ENCODE data around the gene MOG. TPM values are rescaled to one million over a fixed set of nuclear protein-coding genes. Genes with fewer than 3 reads are reported as not detected.
"Not testable (repeated sequence)": the region's sequence is repeated elsewhere in the genome, so short reads cannot be mapped to it uniquely, and the experiment has no call there.

The MOG gene
- polyA plus RNA-seq, 3 donors: not detected

DNA sequence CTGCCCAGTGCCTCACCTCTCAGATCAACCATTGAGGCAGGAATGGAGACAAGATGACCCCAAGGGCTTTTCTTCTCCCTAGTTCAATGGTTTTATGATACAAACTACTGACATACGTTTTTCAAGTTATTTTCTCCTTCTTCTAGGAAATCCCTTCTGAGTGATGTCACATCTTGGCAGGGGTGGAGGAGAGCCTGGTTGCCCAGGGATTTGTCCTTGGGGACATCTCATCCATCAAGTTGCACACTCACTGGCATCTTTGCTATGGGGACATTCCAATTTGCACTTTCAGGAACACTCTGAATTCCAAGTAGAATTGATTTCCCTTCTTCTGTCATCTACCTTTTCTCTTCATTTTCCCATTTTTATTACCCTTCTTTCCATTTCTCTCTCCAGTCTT is 14.1 kb downstream of the MOG start:
- H3K27ac ChIP-seq (ENCODE audit: low read depth in 1 of 2, low read length in 2 of 2): no peak overlapping the region
- no peaks in the 10 kb centered on the region for H3K27me3 ChIP-seq (ENCODE audit: control insufficient read depth in 2 of 2, insufficient read depth in 2 of 2, low read length in 2 of 2)
- no peaks in the 10 kb centered on the region for H3K9me3 ChIP-seq (replicated peaks in 1 of 2; ENCODE audit: control insufficient read depth in 1 of 2, insufficient read depth in 1 of 2, low read length in 2 of 2)
- no peak for DNase-seq
- WGBS (ENCODE audit: insufficient coverage): no CpG with 5 or more reads among the region's 1 CpG
- Mint-ChIP-seq H3K27me3 (ENCODE audit: low read depth in 3 of 3) (peaks cover 1 to 23% (median 10%) of the 10 kb centered on the region in 3 donors), H3K27ac (no peak overlapping the region), H3K4me3 (no peak overlapping the region), H3K36me3 (no peaks in the 10 kb centered on the region), H3K4me1 (peaks cover 4% of the 10 kb centered on the region), H3K9me3 (peaks cover 0 to 1% (median 0%) of the 10 kb centered on the region in 7 donors)
- no peak overlapping the region for H2AFZ ChIP-seq (ENCODE audit: insufficient read depth, low read depth, low read length, poor library complexity, severe bottlenecking)
- H3K4me1 ChIP-seq (ENCODE audit: control insufficient read depth in 1 of 2, insufficient read depth in 2 of 2, low read length in 2 of 2): no peaks in the 10 kb centered on the region
- intact Hi-C loops (cut with micrococcal nuclease): no loop called here
- no peaks in the 10 kb centered on the region for H3K79me2 ChIP-seq (ENCODE audit: insufficient read depth, low read length)
- no peak overlapping the region for H3K4me3 ChIP-seq (replicated peaks in 1 of 3; ENCODE audit: low read depth in 2 of 3, low read length in 3 of 3)
- TF ChIP-seq, protein P1, sequence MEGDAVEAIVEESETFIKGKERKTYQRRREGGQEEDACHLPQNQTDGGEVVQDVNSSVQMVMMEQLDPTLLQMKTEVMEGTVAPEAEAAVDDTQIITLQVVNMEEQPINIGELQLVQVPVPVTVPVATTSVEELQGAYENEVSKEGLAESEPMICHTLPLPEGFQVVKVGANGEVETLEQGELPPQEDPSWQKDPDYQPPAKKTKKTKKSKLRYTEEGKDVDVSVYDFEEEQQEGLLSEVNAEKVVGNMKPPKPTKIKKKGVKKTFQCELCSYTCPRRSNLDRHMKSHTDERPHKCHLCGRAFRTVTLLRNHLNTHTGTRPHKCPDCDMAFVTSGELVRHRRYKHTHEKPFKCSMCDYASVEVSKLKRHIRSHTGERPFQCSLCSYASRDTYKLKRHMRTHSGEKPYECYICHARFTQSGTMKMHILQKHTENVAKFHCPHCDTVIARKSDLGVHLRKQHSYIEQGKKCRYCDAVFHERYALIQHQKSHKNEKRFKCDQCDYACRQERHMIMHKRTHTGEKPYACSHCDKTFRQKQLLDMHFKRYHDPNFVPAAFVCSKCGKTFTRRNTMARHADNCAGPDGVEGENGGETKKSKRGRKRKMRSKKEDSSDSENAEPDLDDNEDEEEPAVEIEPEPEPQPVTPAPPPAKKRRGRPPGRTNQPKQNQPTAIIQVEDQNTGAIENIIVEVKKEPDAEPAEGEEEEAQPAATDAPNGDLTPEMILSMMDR (IDR thresholded peaks at IDR 0.05): no peak
- no peaks in the 10 kb centered on the region for H4K20me1 ChIP-seq (ENCODE audit: insufficient read depth, low read length)
- H3K9ac ChIP-seq (ENCODE audit: insufficient read depth, low read length, poor library complexity, severe bottlenecking): no peak overlapping the region
- no peaks in the 10 kb centered on the region for H3K36me3 ChIP-seq (replicated peaks in 1 of 2; ENCODE audit: control insufficient read depth in 1 of 2, insufficient read depth in 2 of 2, low read length in 2 of 2)
- no peak overlapping the region for H3K4me2 ChIP-seq (replicated peaks; ENCODE audit: extremely low read depth, low read length, poor library complexity, severe bottlenecking)

DNA sequence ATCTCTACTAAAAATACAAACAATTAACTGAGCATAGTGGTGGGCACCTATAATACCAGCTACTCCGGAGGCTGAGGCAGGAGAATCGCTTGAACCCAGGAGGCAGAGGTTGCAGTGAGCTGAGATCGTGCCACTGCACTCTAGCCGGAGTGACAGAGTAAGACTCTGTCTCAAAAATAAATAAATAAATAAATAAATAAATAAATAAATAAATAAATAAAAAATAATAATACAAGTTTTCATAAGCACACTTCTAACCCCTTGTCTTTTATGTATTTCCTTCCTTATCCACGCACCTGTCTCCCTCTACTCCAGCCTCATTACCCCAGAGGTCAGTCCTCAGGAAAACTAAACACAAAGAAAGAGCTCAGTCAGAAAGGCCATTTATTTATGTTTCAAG is 15.2 kb downstream of the MOG start:
- H2AFZ ChIP-seq (ENCODE audit: insufficient read depth, low read depth, low read length, poor library complexity, severe bottlenecking); H3K4me1 Mint-ChIP-seq; H3K27ac ChIP-seq (ENCODE audit: low read depth in 1 of 2, low read length in 2 of 2); intact Hi-C loops (cut with micrococcal nuclease); H3K36me3 ChIP-seq (replicated peaks in 1 of 2; ENCODE audit: control insufficient read depth in 1 of 2, insufficient read depth in 2 of 2, low read length in 2 of 2); H3K4me2 ChIP-seq (replicated peaks; ENCODE audit: extremely low read depth, low read length, poor library complexity, severe bottlenecking); H4K20me1 ChIP-seq (ENCODE audit: insufficient read depth, low read length); H3K36me3 Mint-ChIP-seq; H3K27me3 ChIP-seq (ENCODE audit: control insufficient read depth in 2 of 2, insufficient read depth in 2 of 2, low read length in 2 of 2); H3K27ac Mint-ChIP-seq; DNase-seq; H3K4me3 Mint-ChIP-seq; H3K9ac ChIP-seq (ENCODE audit: insufficient read depth, low read length, poor library complexity, severe bottlenecking); H3K4me1 ChIP-seq (ENCODE audit: control insufficient read depth in 1 of 2, insufficient read depth in 2 of 2, low read length in 2 of 2); H3K79me2 ChIP-seq (ENCODE audit: insufficient read depth, low read length); H3K9me3 Mint-ChIP-seq; H3K9me3 ChIP-seq (replicated peaks in 1 of 2; ENCODE audit: control insufficient read depth in 1 of 2, insufficient read depth in 1 of 2, low read length in 2 of 2); H3K4me3 ChIP-seq (replicated peaks in 1 of 3; ENCODE audit: low read depth in 2 of 3, low read length in 3 of 3): not testable (repeated sequence)
- WGBS (ENCODE audit: insufficient coverage): no CpG with 5 or more reads among the region's 5 CpGs
- peaks cover 1 to 22% (median 10%) of the 10 kb centered on the region in 3 donors for H3K27me3 Mint-ChIP-seq (ENCODE audit: low read depth in 3 of 3)
